Hepatocyte (in vitro differentiated cells): Measurements from ENCODE around the gene TNF.

Experiments
- EZH2 ChIP-seq: fragments of 200-600 bp; sonication (generic); IDR thresholded peaks from 2 replicates; pipeline ENCODE4 v1.6.1; 2016; ENCODE audit warnings: antibody characterized with exemption, mild to moderate bottlenecking, borderline replicate concordance
- EZH2phosphoT487 ChIP-seq: fragments of 200-600 bp; sonication (generic); IDR thresholded peaks from one replicate; pipeline ENCODE4 v1.6.1; 2018; ENCODE audit warnings: antibody characterized with exemption, mild to moderate bottlenecking, low read depth, moderate library complexity; ENCODE audit not compliant: unreplicated experiment, severe bottlenecking
- TF ChIP-seq, protein P1 (sequence below): fragments of 200-600 bp; sonication (generic); IDR thresholded peaks from 2 replicates; pipeline ENCODE4 v1.5.1; 2016; ENCODE audit warnings: antibody characterized with exemption, mild to moderate bottlenecking; ENCODE audit not compliant: poor library complexity

DNA sequence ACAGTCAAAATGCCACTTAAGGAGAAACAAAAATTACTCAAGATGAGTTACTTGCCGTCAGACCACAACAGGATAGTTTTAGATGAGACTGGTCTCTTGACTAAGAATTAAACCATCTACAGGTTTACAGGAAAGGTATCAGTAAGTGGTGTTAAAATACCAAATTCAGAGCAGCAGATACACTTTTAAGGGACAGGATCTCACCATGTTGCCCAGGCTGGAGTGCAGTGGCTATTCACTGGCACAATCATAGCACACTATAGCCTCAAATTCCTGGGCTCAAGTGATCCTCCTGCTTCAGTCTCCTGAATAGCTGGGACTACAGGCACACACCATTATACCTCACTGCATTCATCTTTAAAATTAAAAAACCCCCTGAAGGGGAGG, 41.9 kb upstream of the TNF start:
- TF ChIP-seq, protein P1, sequence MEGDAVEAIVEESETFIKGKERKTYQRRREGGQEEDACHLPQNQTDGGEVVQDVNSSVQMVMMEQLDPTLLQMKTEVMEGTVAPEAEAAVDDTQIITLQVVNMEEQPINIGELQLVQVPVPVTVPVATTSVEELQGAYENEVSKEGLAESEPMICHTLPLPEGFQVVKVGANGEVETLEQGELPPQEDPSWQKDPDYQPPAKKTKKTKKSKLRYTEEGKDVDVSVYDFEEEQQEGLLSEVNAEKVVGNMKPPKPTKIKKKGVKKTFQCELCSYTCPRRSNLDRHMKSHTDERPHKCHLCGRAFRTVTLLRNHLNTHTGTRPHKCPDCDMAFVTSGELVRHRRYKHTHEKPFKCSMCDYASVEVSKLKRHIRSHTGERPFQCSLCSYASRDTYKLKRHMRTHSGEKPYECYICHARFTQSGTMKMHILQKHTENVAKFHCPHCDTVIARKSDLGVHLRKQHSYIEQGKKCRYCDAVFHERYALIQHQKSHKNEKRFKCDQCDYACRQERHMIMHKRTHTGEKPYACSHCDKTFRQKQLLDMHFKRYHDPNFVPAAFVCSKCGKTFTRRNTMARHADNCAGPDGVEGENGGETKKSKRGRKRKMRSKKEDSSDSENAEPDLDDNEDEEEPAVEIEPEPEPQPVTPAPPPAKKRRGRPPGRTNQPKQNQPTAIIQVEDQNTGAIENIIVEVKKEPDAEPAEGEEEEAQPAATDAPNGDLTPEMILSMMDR = no peak
- TF ChIP-seq EZH2 = no peak
- TF ChIP-seq EZH2phosphoT487 = no peak
